ENCODE measurements around the gene NBDY.
"Not testable (repeated sequence)": the region's sequence is repeated elsewhere in the genome, so short reads cannot be mapped to it uniquely, and the experiment has no call there.

NBDY gene

DNA sequence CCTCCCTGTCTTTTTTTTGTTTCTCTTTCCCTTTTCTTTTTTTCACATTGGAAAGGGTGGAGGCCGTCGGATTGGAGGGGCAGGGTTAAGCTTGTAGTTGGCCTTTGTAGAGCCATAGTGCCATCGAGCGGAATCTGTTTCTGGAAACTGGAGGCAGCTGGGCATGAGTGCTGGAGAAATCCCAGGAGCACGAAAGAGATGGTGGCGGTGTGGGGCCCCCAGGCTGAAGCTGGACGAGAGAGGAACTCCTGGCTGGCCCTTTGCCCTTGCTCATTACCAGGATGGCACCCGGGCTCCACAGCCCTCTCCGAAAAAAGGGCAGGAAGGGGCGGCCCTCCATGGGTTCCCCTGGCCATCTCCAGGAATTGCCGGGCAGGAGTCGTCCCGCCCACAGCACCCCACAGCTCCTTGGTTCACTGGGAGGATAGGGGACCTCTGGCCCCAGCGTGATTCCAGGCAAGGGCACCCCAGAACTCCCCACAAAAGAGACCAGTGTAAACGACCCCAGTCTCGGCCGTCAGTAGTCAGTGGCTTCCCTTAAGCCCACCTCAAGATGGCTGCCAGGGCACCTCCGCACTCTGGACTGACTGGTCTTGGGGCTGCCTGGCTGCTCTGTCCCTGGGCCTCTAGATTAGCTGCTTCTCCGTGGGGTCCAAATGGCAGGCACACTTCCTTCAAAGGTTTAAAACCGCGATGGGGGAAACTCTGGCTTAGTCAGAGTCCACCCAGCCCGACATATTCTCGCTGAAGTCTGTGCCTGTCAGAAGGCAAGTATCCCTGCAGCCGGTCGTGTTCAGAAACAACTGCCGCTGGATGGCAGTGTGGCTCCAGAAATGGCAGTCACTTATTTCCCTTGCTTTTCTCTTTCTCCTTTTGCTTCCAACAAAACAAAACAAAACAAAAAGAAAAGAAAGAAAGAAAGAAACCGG, 74.1 kb downstream of the NBDY start:
- DNase-seq: peak; percentile 4

DNA sequence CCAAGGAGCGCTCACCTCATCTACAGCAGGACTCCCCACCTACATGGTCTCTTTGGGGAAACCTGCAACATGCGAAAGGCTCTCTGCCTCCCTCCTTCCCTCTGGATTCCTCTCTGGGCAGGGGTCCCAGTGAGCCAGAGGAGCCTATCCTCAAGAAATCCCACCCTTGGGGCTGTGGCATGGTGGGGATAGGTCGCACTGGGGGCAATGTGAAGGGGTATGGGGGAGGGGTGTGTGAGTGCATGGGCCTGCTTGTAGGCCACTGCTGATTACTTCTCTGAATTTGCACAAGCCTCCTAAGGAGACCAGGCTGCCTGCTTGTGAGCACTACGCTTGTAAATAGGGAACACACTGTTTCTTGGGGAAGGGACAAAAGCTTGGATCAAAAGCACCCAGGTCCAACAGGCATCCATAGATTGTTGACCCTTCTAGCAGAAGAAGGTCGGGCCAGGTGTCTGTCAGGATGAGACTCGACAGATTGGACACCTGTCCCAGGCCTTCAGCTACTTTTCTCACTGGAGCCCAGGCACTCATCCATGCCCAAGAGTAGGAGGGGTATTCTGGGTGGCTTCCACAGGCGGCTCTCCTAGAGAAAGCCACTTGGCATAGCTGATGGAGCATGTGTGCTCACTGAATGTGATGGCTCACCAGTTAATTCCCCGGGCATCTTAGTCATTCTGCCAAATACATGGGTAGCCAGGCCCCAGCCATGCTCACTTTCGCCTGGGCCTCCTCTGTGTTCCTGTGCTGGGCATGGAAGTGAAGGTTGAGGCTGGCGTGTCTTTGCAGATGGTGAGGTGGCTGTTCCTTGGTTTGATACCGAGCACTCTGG, 75.0 kb downstream of the NBDY start:
- no peak for DNase-seq

DNA sequence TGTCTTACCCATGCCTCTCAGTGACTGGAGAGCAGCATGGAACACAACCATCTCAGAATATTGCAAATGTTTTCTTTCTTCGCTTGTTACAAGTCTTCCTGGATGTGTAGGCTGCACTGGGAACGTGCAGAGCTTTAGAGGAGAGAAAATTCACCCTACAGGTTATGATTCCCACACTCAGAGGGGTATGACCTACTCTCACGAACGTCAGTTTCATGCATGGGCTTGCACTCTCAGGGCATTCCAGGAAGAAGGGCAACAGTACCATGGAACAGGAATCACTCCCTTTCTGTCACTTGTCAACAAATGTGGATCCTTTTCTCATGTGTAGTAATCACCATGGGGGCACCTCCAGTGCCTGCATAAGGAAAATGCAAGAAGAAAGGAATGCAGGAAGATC, 75.8 kb downstream of the NBDY start:
- no peak for DNase-seq

DNA sequence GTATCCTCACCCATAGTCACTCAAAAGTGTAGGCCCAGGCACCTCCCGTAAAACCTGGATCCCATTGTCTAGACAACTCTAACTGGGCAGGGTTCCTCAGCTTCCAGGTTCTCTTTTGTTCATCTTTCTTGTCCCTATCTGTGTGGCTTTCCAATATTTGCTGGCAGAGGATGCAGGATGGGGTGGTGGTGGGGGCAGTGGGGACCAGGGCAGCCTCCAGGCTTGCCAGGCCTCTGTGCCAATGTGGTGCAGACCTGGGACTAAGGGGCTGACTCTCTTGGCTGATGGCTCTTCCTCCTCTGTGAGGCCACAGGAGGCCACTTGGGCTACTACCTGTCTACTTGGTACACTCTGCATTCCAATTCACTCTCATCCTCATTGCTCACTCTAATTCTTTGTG, 76.4 kb downstream of the NBDY start:
- no peak for DNase-seq

DNA sequence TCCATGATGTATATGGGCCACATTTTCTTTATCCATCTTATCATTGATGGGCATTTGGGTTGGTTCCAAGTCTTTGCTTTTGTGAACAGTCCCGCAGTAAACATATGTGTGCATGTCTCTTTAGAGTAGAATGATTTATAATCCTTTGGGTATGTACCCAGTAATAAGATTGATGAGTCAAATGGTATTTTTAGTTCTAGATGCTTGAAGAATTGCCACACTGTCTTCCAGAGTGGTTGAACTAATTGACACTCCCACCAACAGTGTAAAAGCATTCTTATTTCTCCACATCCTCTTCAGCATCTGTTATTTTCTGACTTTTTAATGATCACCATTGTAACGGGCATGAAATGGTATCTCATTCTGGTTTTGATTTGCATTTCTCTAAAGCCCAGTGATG, 77.1 kb downstream of the NBDY start:
- not testable (repeated sequence) for DNase-seq

DNA sequence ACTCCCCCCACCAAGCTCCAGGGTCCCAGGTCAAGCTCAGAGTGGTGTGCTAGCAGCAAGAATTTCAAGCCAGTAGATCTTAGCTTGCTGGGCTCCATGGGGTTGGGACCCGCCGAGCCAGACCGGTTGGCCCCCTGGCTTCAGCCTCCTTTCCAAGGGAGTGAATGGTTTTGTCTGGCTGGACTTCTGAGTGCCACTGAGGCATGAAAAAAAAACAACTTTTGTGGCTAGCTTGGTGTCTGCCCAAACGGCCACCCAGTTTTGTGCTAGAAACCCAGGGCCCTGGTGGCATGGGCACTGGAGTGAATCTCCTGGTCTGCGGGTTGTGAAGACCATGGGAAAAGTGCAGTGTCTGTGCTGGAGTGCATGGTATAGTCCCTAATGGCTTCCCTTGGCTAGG, 82.6 kb downstream of the NBDY start:
- no peak for DNase-seq

DNA sequence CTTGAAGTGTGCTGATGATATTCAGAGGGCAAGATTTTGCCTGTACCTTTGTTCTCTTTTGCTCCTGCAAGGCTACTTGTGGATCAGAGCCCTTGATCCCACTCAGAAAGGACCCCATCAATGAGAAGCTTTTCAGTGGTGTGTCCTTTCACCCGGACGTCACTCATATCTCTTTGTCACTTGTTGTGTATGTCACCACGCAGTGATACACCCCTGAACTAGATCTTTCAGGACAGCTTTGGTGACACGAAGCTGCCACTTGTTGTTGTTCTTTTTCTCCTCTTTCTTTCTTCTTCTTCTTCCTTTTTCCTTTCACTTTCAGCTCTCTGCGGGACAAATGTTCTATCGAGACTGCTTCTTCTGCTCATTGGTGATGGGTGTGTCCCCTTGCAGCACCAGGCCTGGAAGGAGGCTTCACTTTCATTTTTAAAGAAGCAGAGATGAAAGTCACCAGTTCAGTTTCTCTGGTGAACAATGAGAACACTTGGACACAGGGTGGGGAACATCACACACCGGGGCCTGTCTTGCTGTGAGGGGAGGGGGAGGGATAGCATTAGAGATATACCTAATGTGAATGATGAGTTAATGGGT, 83.6 kb downstream of the NBDY start:
- peak; percentile 36 for DNase-seq

DNA sequence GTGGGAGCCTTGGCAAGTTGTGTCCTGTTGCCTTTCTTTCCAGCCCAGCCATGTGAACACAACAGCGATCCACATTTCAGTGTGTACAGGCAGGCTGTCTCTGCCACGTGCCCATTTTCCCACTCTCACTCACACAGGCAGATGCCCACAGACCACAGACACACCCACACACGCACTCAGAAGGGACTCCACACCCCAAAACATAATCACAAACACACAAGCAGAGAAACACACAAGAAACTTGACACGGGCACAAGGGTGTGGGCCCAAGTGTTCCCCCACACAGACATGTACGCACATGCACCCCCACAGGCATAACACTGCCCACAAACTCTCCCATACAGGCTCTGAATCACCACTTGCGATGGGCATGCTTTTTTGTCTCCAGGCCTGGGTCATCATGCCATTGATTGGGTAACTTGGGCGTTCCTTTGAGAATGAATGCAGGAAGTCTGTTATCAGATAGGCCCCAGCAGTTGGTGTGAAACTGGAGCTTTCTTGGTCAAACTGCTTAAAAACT, 84.3 kb downstream of the NBDY start:
- no peak for DNase-seq

DNA sequence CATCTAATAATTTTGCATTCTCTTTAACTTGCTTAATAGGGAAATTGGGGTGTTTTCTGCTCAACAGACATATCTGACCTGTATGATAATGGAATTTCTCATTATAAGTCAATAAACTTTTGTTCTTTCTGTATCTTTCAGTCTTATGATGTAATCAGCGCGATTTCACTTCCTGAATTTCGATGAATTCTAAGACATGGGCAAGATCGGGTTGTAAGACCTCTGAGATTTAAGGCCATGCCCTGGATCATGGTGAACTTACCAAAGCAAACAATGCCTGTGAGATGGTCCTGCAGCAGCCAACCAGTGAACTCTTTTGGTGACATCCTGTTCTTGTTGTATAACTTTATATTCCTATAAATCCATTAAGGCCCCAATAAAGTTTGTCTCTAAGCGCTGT, 88.1 kb downstream of the NBDY start:
- no peak for DNase-seq

DNA sequence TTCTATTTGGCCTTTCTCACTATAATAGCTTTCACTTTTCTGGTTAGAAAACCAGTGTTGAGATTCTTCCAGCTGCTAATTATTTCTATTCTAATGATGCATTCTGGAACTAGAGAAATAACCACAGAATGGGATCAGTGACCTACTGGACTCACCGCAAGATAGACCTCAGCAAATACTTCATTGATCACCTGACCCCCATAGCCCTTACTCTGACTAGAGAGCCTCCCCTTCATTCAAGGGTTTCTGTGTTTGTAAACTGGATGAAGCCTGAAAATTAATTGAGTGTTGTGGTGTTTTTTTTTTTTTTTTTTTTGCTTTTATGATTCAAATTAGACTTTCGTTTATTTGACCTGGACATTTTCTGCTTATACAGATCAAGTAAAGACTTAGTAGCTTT, 97.0 kb downstream of the NBDY start:
- DNase-seq: no peak

DNA sequence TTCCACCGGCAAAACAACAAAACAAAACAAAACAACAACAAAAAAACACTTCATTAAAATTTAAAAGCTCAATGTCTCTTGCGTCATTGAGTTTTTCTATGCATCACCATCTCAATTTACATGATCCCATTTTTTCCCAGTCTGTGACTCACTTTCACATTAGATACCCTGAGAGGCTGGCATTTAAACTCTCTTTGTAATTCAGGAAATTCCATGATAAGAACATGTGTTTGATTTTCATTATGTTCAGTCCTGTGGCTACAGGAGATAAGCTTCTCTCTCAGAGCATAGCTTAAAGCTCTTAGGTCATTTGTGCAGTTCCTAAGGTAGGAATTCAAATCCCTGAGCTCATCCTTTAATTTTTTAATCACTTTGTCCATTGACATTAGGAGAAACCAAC, 104.6 kb downstream of the NBDY start:
- no peak for DNase-seq

DNA sequence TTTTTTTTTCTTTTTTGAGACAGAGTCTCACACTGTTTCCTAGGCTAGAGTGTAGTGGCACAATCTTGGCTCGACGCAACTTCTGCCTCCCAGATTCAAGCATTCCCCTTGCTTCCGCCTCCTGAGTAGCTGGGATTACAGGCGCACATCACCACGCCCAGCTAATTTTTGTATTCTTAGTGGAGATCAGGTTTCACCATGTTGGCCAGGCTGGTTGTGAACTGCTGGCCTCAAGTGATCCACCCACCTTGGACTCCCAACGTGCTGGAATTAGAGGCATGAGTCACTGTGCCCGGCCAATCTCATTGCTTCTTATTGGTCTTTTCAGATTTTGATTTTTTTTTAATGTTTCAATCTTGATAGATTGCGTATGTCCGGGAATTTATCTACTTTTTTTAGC, 124.4 kb downstream of the NBDY start:
- no peak for DNase-seq

DNA sequence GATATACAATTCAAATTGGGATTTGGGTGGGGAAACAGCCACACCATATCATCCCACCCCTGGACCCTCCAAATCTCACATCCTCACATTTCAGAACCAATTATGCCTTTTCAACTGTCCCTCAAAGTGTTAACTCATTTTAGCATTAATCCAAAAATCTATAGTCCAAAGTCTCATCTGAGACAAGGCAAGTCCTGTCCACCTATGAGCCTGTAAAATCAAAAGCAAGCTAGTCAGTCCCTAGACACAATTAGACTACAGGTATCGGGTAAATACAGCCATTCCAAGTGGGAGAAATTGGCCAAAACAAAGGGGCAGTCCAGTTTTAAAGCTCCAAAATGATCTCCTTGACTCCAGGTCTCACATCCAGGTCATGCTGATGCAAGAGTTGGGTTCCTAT, 128.0 kb downstream of the NBDY start:
- no peak for DNase-seq

DNA sequence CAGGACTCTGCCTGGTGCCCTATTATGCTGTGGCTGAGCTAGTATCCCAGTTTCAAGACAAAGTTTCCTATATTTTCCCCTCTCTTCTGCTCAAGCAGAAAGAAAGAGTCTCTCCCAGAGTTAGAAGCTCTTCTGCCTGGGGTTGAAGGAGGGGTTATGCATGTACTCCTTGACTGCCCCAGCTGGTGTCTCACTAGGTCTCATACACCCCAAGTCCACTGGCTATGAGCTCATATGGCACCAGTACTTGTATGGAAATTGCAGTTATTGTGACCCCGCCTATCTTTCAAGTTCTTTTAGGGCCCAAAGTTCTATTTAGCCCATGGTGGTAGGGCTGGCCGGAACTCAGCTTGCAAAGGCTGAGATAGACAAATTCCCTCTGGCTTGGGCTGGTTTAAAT, 131.8 kb downstream of the NBDY start:
- no peak for DNase-seq
